GM21390 (cell line): Measurements from ENCODE around the gene IRF6.
A peak's percentile ranks its signal among the peaks of the same experiment; 100 is the strongest.

Experiments
- ATAC-seq: cut with Tn5 transposase; IDR thresholded peaks from one replicate; pipeline ENCODE4 v1.9.1; 2021; ENCODE audit not compliant: unreplicated experiment

Gene IRF6

GRCh38 chr1:209761011-209761635 lies 44.8 kb downstream of the IRF6 start:
- ATAC-seq = no peak

DNA sequence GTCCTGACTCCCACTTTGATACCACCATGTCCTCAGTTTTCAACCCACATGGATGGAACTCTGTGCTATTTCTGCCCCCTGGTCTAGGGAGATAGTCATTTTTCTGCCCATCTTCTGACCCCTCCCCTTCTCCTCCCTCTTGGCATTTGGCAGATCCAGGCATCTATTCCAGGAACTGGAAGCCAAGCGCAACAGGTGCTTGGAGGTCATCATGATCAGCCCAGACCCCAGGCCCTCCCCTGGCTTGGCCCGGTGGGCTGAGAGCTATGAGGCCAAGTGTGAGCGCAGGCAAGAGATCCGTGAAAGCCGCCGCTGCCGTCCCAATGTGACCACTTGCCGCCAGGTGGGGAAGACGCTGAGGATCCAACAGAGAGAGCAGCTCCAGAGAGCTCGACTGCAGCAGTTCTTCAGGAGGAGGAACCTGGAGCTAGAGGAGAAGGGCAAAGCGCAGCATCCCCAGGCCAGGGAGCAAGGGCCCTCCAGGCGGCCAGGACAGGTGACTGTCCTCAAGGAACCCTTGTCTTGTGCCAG lies 46.0 kb downstream of the IRF6 start:
- ATAC-seq = no peak

DNA sequence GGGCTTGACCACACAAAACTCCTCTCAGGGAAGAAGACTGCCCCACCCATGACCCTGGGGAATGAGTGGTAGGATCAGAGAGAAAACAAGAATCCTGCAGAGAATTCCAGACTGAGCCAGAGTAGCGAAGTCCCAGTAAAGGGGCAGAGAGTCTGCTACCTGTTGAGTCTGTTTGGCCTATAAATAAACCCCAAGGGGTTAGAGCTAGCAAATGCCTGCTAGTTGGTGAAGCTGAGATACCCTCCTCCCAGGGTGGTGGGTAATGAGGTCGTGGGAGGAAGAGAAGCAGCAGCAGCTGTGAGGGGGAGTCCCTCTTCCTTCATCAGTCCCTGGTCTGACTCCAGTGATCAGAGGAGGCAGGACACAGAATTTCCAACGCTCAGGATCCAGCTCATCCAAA lies 47.5 kb downstream of the IRF6 start:
- no peak for ATAC-seq

DNA sequence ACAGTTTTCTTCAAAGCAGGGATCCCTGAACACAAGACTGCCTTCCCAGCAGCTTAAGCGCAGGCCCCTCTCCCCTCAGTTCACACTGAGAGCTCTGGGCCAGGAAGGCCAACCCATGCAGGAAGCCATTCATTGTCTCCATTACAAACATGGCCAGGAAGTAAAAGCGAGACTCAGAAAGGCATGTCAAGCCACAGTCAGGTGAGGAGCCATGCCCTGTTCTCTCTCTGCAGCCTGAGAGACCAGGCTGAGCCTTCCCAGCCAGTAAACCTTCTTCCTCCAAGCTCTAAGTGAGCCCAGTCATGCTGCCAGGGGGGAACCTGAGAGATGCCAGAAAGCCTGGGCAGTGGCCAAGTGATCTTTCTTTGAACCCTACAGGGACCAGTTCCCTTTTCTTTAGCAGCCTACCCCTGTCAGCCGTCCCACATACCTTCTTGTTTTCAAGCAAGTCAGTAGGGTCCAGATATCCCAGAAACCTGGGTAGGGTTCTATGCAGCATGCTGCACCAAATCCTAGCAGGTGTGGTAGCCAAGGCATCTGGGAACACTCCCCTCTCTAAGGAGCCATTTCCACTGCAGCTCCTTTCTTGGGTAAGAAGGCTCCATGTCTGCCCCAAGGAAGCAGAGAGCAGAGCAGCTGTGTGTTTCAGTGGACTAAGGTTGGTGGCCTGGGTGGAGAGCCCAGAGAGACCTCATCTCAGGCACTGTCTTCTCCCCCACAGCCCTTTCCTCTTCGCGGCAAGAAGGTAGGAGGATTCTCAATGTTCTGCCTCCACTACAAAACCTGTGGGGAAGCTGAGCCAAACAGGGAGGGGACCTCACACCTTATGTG lies 49.1 kb downstream of the IRF6 start:
- peak; percentile 40 for ATAC-seq

DNA sequence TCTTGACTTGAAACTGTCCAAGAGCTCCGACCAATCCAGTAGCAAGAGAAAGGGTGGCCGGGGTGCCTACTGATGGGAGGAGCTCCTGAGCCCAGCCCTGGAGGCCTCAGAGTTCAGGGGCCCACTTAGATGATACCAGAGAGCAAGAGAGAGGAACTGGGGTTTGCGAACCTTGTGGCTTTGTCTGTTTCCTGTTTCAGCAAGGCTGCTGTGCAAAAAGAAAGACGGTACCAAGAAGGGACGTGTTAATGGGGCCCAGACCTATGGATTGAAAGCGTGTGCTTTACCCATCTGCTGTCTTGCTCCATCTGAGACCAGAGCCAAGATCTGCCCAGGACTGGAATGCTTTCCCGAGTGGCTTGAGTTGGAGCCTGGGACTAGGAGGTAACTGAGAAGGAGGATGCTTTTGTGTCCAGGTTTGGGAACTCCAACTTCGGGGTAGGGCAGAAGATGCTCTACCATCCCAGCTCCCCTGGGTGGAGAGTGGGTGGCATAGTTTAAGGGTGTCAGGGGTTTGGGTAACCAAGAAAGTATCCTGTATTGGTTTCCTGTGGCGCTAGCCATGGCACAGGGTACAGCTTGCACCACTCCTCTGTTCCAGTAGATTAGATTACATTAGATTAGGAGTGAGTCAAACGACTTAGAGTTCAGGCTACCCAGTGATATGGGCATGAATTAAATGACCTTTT lies 49.9 kb downstream of the IRF6 start, which contains the start of gene TRAF3IP3:
Gene TRAF3IP3 (plus strand): TSS at position 128 of the 689 bp plus-strand sequence. CDS start 3,987 bp downstream, outside the sequence.
- ATAC-seq = peak; percentile 65

DNA sequence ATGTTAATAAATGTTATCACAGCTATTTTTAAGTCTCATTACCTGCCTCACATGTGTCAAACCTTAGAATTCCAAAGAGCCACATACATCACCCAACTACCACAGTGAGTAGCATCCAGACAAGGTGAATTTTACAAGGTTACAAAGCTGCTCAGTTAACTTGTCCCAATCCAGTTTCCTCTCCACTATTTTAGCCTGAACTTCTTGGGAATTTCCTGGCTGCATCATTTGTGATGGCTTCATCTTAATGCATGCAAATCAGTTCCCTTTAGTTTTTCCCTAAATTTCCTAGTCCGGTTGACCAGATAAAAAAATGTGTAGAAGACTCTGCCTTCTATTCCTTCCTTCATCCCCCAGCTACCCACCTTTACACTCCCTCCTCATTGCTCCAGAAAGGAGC lies 50.7 kb downstream of the IRF6 start:
- ATAC-seq = no peak

DNA sequence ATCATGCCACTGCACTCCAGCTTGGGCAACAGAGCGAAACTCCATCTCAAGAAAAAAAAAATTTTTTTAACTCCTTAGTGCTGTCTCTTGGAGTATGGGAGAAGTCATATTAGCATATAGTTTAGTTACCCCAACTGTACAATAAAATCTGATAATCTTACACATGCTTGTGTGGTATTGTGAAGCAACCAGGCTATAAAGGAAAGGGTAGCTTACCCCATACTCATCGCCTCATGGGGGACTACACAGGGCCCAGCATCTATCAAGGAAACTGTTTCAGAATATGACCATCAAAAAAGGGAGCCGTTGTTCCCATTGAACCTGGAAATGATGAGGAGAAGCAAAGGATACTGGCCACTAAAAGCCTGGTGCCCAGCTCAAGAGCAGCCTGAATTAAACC lies 53.1 kb downstream of the IRF6 start:
- no peak for ATAC-seq

DNA sequence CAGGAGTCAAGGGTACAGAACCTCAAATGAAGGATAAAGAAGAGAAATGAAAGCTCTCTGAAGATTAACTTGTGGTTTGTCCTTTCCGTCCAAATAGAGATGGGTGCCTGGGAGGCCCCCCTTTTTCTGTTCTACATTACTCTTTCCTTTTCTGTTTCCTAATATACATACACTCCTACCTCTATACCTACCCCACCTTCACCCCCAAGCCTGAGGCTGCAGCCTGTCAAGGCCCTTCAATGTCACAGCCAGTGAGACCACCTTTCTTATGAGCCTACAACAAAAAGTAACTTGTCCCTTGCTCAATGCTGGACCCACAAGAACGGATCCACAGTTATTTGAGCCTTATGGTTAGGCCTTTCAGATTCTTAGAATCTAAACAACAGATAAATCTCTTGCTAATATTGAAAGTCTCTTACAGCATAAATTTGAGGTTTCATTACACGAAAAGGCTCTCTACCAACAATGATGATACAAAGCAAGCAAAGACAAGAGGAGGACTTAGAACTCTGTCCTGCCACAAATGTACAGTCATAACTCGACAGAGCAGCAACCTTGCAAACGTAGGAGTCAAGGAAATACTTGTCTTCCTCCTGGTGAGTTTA lies 54.2 kb downstream of the IRF6 start:
- peak; percentile 48 for ATAC-seq

GRCh38 chr1:209749670-209750323 lies 56.1 kb downstream of the IRF6 start:
- no peak for ATAC-seq

DNA sequence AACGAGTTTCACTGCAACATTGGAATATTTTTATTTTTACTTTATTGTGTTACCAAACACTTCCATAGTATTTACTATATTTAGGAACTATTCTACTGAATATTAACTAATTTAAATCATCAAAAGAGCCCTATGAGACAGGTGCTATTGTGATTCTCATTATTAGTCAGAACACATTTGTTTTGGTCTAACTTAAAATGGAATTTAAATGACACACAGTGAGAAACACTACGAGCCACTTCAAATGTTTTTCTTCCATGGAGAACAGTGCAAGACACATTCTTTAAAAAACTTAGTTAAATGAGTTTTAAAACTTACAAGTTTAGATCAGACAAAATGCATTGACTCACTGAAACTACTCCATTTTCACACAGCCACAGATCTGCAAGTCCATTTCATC lies 56.7 kb downstream of the IRF6 start:
- ATAC-seq = no peak

- no peak for ATAC-seq
Observed at GRCh38 chr1:209748620-209749019, 57.3 kb downstream of the IRF6 start.

- ATAC-seq = peak; percentile 65
Observed at GRCh38 chr1:209747580-209748262, 58.2 kb downstream of the IRF6 start.

- ATAC-seq = no peak
Observed at GRCh38 chr1:209746451-209747165, 59.3 kb downstream of the IRF6 start.

DNA sequence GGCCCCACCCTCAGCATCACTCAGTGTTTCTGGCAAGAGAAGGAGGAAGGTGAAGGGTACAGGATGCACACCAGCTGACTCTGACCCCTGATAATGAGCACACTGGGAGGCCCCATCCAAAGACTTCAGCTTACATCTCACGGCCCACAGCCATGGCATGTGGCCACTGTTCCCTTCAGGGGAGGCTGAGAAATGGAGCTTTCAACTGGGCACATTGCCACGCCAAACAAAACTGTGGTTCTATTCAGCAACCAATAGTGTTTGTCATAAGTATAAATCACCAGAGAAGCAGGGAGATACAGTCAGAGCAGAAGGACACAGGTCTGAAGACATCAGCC lies 62.8 kb downstream of the IRF6 start:
- ATAC-seq = no peak

DNA sequence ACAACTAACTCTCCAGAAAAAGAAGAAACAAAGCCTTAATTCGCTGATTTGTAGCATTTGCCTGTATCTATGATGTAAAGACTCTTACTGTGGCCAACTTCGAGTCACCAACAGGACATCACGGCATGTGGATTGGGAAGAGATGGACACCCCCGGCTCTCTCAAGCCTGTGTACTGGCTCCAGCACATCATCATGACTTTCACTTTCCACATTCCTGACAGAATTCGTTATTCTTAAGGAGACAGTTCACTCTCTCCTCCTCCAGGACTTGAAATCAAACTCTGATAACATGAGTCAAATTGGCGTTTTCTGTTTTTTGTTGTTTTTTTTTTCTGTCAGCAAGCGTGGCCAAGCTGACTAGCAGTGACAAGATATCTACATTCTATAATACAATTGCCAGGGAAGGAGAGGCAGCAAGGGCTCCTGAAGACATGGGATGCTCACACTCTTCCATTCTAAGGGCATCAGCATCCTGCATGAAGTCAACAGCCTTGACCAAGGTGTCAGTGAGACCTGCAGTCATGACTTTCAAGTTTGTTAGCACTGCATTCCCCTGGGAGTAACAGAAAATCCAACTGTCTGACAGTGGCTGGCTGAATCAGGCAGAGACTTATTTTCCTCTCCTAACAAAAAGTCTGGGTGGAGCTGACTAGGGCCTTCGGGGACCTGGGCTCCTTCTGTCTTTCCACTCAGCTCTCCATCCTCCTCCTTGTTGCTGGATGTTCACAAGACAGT lies 63.4 kb downstream of the IRF6 start:
- ATAC-seq = no peak

DNA sequence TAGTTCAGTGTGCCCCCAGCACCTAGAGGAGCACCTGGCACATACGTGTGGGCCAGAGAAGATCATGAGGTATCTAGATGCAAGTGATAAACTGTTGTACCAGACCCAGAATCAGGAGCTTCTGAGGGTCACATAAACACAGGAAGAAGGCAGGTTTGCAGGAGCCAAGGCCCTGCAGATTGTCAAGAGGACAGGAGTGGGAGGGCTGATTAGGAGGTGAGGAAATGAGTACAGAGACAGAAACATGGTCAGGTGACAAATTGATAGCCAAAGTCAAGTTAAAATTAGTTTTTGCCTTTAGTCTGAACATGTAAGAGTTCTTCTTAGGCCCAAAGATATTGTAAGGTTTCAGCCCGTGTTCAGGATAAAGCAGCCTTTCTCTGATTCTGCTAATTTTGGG lies 64.1 kb downstream of the IRF6 start:
- no peak for ATAC-seq

- no peak for ATAC-seq
Observed at GRCh38 chr1:209741193-209741592, 64.7 kb downstream of the IRF6 start.

DNA sequence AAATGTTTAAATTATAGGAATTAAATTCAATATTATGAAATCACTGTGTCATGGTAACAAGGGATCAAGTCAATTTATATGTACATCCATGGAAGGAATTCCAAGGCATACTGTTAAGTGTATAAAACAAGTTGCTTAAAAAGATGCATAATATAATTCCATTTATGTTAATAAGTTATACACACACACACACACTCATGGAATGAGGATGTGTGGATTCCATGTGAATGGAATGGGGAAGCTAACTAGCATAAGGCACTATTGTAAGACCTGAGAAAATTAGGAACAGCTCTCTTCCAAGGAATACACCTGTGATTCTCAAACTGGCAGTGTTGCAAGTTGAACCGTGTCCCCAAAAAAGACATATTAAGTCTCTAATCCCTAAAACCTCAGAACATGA lies 67.7 kb downstream of the IRF6 start:
- no peak for ATAC-seq

- no peak for ATAC-seq
Observed at GRCh38 chr1:209737118-209737505, 68.8 kb downstream of the IRF6 start.
